AG09319 (cell line): ENCODE results near the gene TMEM156.

Experiments
- DNase-seq: peaks from one replicate; pipeline ENCODE4 v3.0.0-alpha.2; 2010; ENCODE audit warnings: low read depth; ENCODE audit errors: extremely low read depth
- CTCF ChIP-seq: IDR thresholded peaks from 2 replicates; pipeline ENCODE4 v1.5.1; 2011; ENCODE audit warnings: low read depth, mild to moderate bottlenecking, inconsistent platforms, low read length, moderate library complexity

The TMEM156 gene

DNA sequence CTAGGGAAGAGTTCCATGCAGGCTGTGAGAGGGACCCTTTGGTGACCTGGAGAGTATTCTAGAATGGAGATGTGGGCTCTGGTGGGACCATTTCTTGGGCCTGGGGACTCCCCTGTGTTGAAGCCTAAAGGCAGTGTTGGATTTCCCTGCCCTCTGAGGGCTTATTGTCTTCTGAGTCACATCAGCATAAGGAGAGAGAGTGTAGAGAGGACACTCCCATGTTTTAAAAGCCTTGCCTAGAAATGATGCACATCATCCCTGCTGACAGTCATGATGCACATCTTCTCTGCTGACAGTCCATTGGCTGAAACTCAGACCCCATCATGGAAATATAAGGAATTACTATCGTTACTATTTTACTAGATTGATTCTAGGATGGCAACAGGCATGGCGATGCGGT, 112.7 kb downstream of the TMEM156 start:
- TF ChIP-seq CTCF: no peak
- DNase-seq: no peak

- DNase-seq: no peak
- TF ChIP-seq CTCF: no peak
Measured at GRCh38 chr4:38917481-38918025, 114.7 kb downstream of the TMEM156 start.
